Common myeloid progenitor, CD34-positive (primary cell): ENCODE measurements around the gene SPG7.
A peak's percentile ranks its signal among the peaks of the same experiment; 100 is the strongest.

ENCODE experiments used
- CTCF ChIA-PET: fragments of 350-600 bp; sonication (Branson Sonifier 250); formaldehyde crosslinking; loops from one replicate; lab custom pipeline; 2021; ENCODE audit warnings: antibody characterized with exemption; lab: Charles Lee
- POLR2A ChIA-PET: fragments of 350-600 bp; sonication (Branson Sonifier 250); formaldehyde crosslinking; loops from one replicate; lab custom pipeline; 2021; ENCODE audit warnings: antibody characterized with exemption; lab: Charles Lee
- DNase-seq, 3 donors: peaks; one replicate each; pipeline versions ENCODE4 v3.0.0 to v3.0.0-alpha.2; 2013
- H3K27ac ChIP-seq, 2 experiments: 1 replicate in 1 of 2; 2 replicates in 1 of 2; pipeline ENCODE4 v1.7.0; 2013; ENCODE audit warnings: inconsistent platforms in 2 of 2, low read length in 2 of 2, mild to moderate bottlenecking in 2 of 2, low read depth in 1 of 2, moderate library complexity in 1 of 2; ENCODE audit not compliant: severe bottlenecking in 2 of 2, insufficient read depth in 1 of 2, poor library complexity in 1 of 2
- H3K27me3 ChIP-seq, 5 experiments: replicated peaks in 2 of 5; 1 replicate in 3 of 5; 2 replicates in 2 of 5; pipeline versions ENCODE4 v1.6.1 to v1.7.0; 2013; ENCODE audit warnings: low read length in 4 of 5, mild to moderate bottlenecking in 2 of 5, moderate library complexity in 2 of 5, inconsistent platforms in 1 of 5; ENCODE audit not compliant: insufficient read depth in 5 of 5, control insufficient read depth in 4 of 5
- H3K36me3 ChIP-seq, 4 experiments: 1 replicate in 2 of 4; 2 replicates in 2 of 4; pipeline versions ENCODE4 v1.6.1 to v1.7.0; 2013; ENCODE audit warnings: low read length in 3 of 4, control low read depth in 1 of 4, mild to moderate bottlenecking in 1 of 4; ENCODE audit not compliant: control insufficient read depth in 4 of 4, insufficient read depth in 4 of 4
- H3K4me1 ChIP-seq, 4 experiments: 1 replicate in 3 of 4; 2 replicates in 1 of 4; pipeline versions ENCODE4 v1.6.1 to v1.7.1; 2013; ENCODE audit warnings: low read length in 3 of 4, mild to moderate bottlenecking in 3 of 4, control low read depth in 1 of 4, inconsistent platforms in 1 of 4, moderate library complexity in 1 of 4; ENCODE audit not compliant: control insufficient read depth in 4 of 4, insufficient read depth in 4 of 4; ENCODE audit errors: control extremely low read depth in 1 of 4
- H3K4me3 ChIP-seq, 7 experiments: 1 replicate in 4 of 7; 2 replicates in 3 of 7; pipeline versions ENCODE4 v1.5.1 to v1.7.0; 2013; ENCODE audit warnings: mild to moderate bottlenecking in 7 of 7, low read length in 6 of 7, moderate library complexity in 6 of 7, inconsistent platforms in 2 of 7, low read depth in 2 of 7, control low read depth in 1 of 7; ENCODE audit not compliant: insufficient read depth in 4 of 7, control insufficient read depth in 1 of 7; ENCODE audit errors: extremely low read depth in 1 of 7
- H3K9me3 ChIP-seq, 5 experiments: 1 replicate in 4 of 5; 2 replicates in 1 of 5; pipeline versions ENCODE4 v1.6.1 to v1.7.1; 2013; ENCODE audit warnings: low read length in 4 of 5, mild to moderate bottlenecking in 2 of 5, inconsistent platforms in 1 of 5, low read depth in 1 of 5, moderate library complexity in 1 of 5; ENCODE audit not compliant: control insufficient read depth in 4 of 5, insufficient read depth in 2 of 5; ENCODE audit errors: control extremely low read depth in 1 of 5
- WGBS: methylation state at CpG from one replicate; pipeline ENCODE4 v1.1.5; 2013; ENCODE audit not compliant: insufficient coverage; 5-methylcytosine and 5-hydroxymethylcytosine counted together

Gene SPG7

DNA sequence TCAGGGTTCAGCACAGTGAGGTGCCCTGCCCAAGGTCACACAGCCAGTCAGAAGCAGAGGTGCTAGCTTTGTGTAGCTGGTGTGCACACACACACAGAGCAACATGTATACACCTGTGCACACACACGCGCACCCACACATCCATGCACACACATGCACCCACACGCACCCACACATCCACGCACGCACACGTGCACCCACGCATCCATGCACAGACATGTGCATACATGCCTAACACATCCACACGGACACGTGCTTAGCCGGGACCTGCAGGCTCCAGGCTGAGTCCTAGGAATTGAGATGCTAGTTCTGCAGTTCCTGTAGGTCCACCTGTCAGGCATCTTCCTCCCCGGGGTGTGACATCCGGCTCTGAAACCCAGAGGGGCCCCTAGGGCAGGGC lies 92.2 kb downstream of the SPG7 start:
- Histone ChIP-seq H3K4me3 (no peak overlapping the region), H3K4me1 (peaks cover 0 to 15% (median 10%) of the 10 kb centered on the region in 4 experiments), H3K9me3 (no peaks in the 10 kb centered on the region), H3K27ac (no peak overlapping the region), H3K36me3 (no peaks in the 10 kb centered on the region), H3K27me3 (no peaks in the 10 kb centered on the region)
- 88% methylated on average over 12 of the region's 12 CpGs for WGBS
- ChIA-PET POLR2A (no interaction called here), CTCF (interaction anchor here (0.9 to 1.9 kb wide), 3 partner anchors 8 to 11 kb away, joined by 3 to 7 read pairs (median 3); no protein-coding TSS in a partner anchor)
- no peak for DNase-seq

DNA sequence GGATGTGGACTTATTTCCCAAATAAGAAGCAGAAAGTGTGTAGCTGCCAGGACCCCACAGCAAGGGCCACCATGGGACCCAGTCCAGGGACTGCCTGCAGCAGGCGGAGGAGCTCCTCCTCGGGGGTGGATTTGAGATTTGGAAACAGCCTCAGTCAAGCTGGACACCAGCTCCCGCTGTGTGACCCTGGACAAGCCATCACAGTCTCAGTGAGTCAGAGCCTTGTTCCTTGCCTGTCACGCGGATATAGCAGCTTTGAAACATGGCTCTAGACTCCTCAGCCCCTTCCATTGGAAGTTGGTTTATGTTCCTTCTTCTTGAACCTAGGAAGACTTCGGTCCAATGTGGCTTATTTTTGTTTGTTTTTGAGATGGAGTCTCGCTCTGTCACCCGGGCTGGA lies 92.8 kb downstream of the SPG7 start:
- Histone ChIP-seq H3K27ac (no peak overlapping the region), H3K36me3 (no peaks in the 10 kb centered on the region), H3K4me3 (no peak overlapping the region), H3K27me3 (no peaks in the 10 kb centered on the region), H3K4me1 (peaks cover 0 to 15% (median 10%) of the 10 kb centered on the region in 4 experiments), H3K9me3 (no peaks in the 10 kb centered on the region)
- no peak for DNase-seq
- ChIA-PET POLR2A (no interaction called here), CTCF (interaction anchor here (0.9 to 1.9 kb wide), 3 partner anchors 8 to 11 kb away, joined by 3 to 7 read pairs (median 3); no protein-coding TSS in a partner anchor)
- 88% methylated on average over 3 of the region's 8 CpGs for WGBS

DNA sequence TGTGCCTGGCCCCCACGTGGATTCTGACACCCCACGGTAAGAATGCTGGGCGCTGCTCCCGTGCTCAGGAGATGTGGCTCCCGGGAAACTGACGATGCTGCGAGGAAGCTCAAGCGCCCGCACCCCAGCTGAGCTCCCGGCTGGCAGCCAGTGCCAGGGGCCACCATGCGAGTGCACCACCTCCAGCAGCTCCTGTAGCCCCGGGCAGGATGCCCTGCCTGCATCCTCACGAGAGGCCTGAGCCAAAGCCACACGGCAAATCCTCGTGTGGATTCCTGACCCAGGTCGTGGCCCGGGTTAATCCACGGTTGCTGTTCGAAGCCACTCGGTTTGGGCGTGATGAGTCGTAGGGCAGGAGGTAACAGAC lies 93.7 kb downstream of the SPG7 start:
- no peaks in the 10 kb centered on the region for H3K36me3 ChIP-seq
- H3K27me3 ChIP-seq: no peaks in the 10 kb centered on the region
- ChIA-PET POLR2A (no interaction called here), CTCF (interaction anchor here (0.5 to 1.6 kb wide), 5 partner anchors 11 to 43 kb away, joined by 3 to 6 read pairs (median 3); partner anchors contain the start of genes CPNE7 and DPEP1)
- DNase-seq: no peak
- H3K4me3 ChIP-seq: no peak overlapping the region
- peaks cover 0 to 15% (median 10%) of the 10 kb centered on the region in 4 experiments for H3K4me1 ChIP-seq
- no peaks in the 10 kb centered on the region for H3K9me3 ChIP-seq
- no peak overlapping the region for H3K27ac ChIP-seq
- WGBS: 73% methylated on average over 22 of the region's 22 CpGs

DNA sequence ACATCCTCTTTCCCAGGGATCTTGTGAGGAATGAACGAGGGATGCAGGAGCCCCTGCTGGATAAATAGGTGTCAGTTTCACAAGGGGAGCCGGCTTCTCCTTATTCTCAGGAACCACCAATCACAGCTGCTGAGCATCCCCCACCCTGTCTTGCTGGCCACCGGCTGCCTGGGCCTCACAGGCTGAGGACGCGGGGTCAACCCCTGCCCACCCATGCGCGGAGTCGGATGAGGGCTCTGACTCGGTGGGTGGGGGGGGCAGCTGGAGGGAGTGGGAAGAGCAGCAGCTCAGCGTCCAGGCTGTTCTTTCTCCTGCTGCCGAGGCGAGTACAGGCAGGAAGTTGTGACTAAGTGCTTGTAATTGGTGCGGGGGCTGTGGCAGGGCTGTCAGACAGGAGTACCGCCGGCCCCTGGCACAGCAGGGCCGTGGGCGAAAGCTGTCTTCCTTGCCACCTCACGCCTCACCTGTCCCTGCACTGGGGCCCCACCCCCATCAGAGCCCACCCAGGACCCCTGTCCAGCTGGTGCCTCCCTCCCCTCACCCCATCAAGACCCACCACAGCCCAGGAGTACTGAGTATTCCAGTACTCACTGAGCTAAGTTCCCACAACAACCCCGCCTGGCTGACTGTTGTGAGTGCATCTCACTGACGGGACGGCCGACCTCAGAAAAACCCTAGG lies 94.2 kb downstream of the SPG7 start:
- H3K9me3 ChIP-seq: no peaks in the 10 kb centered on the region
- ChIA-PET POLR2A (interaction anchor here (0.6 kb wide), 1 partner anchor 32 kb away, joined by 3 read pairs; no protein-coding TSS in a partner anchor), CTCF (interaction anchor here (0.5 to 1.6 kb wide), 5 partner anchors 11 to 87 kb away, joined by 3 to 6 read pairs (median 3); partner anchors contain the start of genes CPNE7 and DPEP1)
- peaks cover 0 to 15% (median 10%) of the 10 kb centered on the region in 4 experiments for H3K4me1 ChIP-seq
- no peaks in the 10 kb centered on the region for H3K36me3 ChIP-seq
- DNase-seq: peak; percentile 56 to 82 (median 74)
- H3K27me3 ChIP-seq: no peaks in the 10 kb centered on the region
- peak overlapping the region in 3 of 7 experiments; percentile 11 to 33 (median 25) for H3K4me3 ChIP-seq
- WGBS: 1% methylated on average over 15 of the region's 22 CpGs
- no peak overlapping the region for H3K27ac ChIP-seq

DNA sequence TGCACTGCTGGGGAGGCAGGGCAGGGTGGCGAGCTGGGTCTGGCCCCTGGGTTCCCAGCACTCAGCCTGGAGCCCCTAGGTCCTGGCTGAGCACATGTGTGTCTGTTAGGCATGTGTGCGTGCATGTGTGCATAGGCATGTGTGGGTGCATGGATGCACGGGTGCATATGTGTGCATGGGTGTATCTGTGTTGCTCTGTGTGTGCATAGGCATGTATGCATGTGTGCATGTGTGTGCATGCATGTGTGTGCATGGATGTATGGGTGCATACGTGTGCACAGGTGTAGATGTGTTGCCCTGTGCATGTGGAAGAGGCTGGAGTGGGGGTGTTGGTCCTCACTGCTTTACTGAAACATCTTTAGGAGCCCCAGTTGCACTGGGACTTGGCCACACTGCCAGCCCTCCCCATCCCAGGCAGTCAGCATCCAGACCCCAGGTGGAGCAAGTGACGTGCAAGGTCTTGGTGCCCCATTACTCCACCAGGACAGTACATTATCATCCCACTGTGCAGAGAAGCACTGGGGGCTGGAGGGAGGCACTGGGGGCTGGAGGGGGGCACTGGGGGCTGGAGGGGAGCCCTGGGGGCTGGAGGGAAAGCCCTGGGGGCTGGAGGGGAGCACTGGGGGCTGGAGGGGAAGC lies 94.9 kb downstream of the SPG7 start:
- WGBS: 85% methylated on average over 4 of the region's 5 CpGs
- POLR2A ChIA-PET: interaction anchor here (0.6 kb wide), 1 partner anchor 33 kb away, joined by 3 read pairs; no protein-coding TSS in a partner anchor
- H3K9me3 ChIP-seq: no peaks in the 10 kb centered on the region
- peaks cover 0 to 15% (median 10%) of the 10 kb centered on the region in 4 experiments for H3K4me1 ChIP-seq
- no peak for DNase-seq
- H3K27ac ChIP-seq: no peak overlapping the region
- no peaks in the 10 kb centered on the region for H3K36me3 ChIP-seq
- CTCF ChIA-PET: interaction anchor here (0.6 to 1.6 kb wide), 3 partner anchors 10 to 86 kb away, joined by 3 to 5 read pairs (median 3); partner anchors contain the start of gene DPEP1
- no peaks in the 10 kb centered on the region for H3K27me3 ChIP-seq
- peak overlapping the region in 2 of 7 experiments; percentile 25 to 33 for H3K4me3 ChIP-seq

DNA sequence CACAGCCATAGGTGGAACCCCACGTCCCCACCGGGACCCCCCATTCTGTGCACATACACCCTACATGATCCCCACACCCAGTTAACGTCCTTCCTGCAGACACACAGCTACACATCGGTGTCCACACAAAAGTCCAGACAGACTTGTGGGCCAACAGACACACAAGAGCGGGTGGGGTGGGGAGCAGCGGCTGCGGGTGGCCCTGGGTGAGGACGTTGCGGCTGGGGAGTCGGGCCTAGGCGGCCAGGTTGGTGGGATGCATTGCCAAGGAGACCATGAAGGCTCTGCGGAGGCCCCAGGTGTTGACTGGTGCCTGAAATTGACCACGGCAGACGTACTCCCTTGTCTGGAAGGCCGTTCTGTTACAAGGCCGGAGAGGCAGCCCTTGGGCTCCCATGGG lies 96.6 kb downstream of the SPG7 start:
- peaks cover 0 to 15% (median 10%) of the 10 kb centered on the region in 4 experiments for H3K4me1 ChIP-seq
- WGBS: 98% methylated on average over 13 of the region's 16 CpGs
- no peaks in the 10 kb centered on the region for H3K9me3 ChIP-seq
- no peak for DNase-seq
- no peak overlapping the region for H3K27ac ChIP-seq
- H3K27me3 ChIP-seq: no peaks in the 10 kb centered on the region
- no peaks in the 10 kb centered on the region for H3K36me3 ChIP-seq
- CTCF ChIA-PET: no interaction called here
- H3K4me3 ChIP-seq: no peak overlapping the region
- POLR2A ChIA-PET: no interaction called here
